HG03280 (cell line): ENCODE data around the gene VAV2.

Source experiments
- ATAC-seq: cut with Tn5 transposase; IDR thresholded peaks from one replicate; pipeline ENCODE4 v1.9.1; 2021; ENCODE audit warnings: mild to moderate bottlenecking, moderate library complexity; ENCODE audit not compliant: unreplicated experiment

The VAV2 gene

GRCh38 chr9:133857639-133858038, 134.5 kb downstream of the VAV2 start:
- no peak for ATAC-seq

GRCh38 chr9:133856798-133857197, 135.3 kb downstream of the VAV2 start:
- ATAC-seq = no peak

- no peak for ATAC-seq
These were observed 136.2 kb downstream of the VAV2 start for GRCh38 chr9:133855802-133856521.

- ATAC-seq = no peak
These were observed 136.8 kb downstream of the VAV2 start for GRCh38 chr9:133855371-133855770.

- ATAC-seq = no peak
These were observed 137.4 kb downstream of the VAV2 start for GRCh38 chr9:133854765-133855164.

GRCh38 chr9:133854048-133854447, 138.1 kb downstream of the VAV2 start:
- no peak for ATAC-seq

GRCh38 chr9:133853331-133853730, 138.8 kb downstream of the VAV2 start:
- ATAC-seq = no peak

- ATAC-seq = no peak
These were observed 139.7 kb downstream of the VAV2 start for GRCh38 chr9:133852431-133852830.

GRCh38 chr9:133851693-133852092, 140.4 kb downstream of the VAV2 start:
- no peak for ATAC-seq

GRCh38 chr9:133850937-133851336, 141.2 kb downstream of the VAV2 start:
- ATAC-seq = no peak

GRCh38 chr9:133850161-133850560, 142.0 kb downstream of the VAV2 start:
- no peak for ATAC-seq

- no peak for ATAC-seq
These were observed 142.9 kb downstream of the VAV2 start for GRCh38 chr9:133849110-133849670.

GRCh38 chr9:133848471-133849109, 143.5 kb downstream of the VAV2 start:
- ATAC-seq = no peak

GRCh38 chr9:133846483-133847090, 145.5 kb downstream of the VAV2 start:
- ATAC-seq = no peak

GRCh38 chr9:133845440-133845839, 146.7 kb downstream of the VAV2 start:
- ATAC-seq = no peak

GRCh38 chr9:133844881-133845410, 147.2 kb downstream of the VAV2 start:
- ATAC-seq = no peak

GRCh38 chr9:133844398-133844784, 147.7 kb downstream of the VAV2 start:
- ATAC-seq = no peak

GRCh38 chr9:133843751-133844397, 148.2 kb downstream of the VAV2 start:
- no peak for ATAC-seq

GRCh38 chr9:133843250-133843649, 148.9 kb downstream of the VAV2 start:
- ATAC-seq = no peak

GRCh38 chr9:133842721-133843227, 149.3 kb downstream of the VAV2 start:
- ATAC-seq = no peak

GRCh38 chr9:133842174-133842573, 149.9 kb downstream of the VAV2 start:
- no peak for ATAC-seq
